Mesodermal cell (in vitro differentiated cells): ENCODE data around the gene SLC12A9.
A peak's percentile ranks its signal among the peaks of the same experiment; 100 is the strongest.

Experiments used
- H3K27ac ChIP-seq: 2 replicates; pipeline ENCODE4 v1.7.0; 2013; ENCODE audit warnings: mild to moderate bottlenecking, low read depth, low read length, moderate library complexity; ENCODE audit not compliant: severe bottlenecking
- H3K36me3 ChIP-seq: 2 replicates; pipeline ENCODE4 v1.7.1; 2013; ENCODE audit warnings: mild to moderate bottlenecking, low read length, moderate library complexity; ENCODE audit not compliant: control insufficient read depth, insufficient read depth
- H3K4me1 ChIP-seq: one replicate; pipeline ENCODE4 v1.7.1; 2013; ENCODE audit warnings: mild to moderate bottlenecking, low read length; ENCODE audit not compliant: insufficient read depth, control insufficient read depth, poor library complexity, severe bottlenecking
- H3K4me3 ChIP-seq: 2 replicates; pipeline ENCODE4 v1.7.0; 2013; ENCODE audit warnings: low read length, control low read depth, mild to moderate bottlenecking; ENCODE audit not compliant: insufficient read depth, poor library complexity, severe bottlenecking; ENCODE audit errors: extremely low read depth
- H3K9me3 ChIP-seq: 2 replicates; pipeline ENCODE4 v1.7.1; 2013; ENCODE audit warnings: mild to moderate bottlenecking, low read length, moderate library complexity; ENCODE audit not compliant: control insufficient read depth
- WGBS, 2 experiments: methylation state at CpG; one replicate each; pipeline ENCODE4 v1.1.5; 2013; ENCODE audit warnings: missing lambda C conversion rate in 2 of 2; ENCODE audit not compliant: insufficient coverage in 2 of 2; 5-methylcytosine and 5-hydroxymethylcytosine counted together

Gene SLC12A9

DNA sequence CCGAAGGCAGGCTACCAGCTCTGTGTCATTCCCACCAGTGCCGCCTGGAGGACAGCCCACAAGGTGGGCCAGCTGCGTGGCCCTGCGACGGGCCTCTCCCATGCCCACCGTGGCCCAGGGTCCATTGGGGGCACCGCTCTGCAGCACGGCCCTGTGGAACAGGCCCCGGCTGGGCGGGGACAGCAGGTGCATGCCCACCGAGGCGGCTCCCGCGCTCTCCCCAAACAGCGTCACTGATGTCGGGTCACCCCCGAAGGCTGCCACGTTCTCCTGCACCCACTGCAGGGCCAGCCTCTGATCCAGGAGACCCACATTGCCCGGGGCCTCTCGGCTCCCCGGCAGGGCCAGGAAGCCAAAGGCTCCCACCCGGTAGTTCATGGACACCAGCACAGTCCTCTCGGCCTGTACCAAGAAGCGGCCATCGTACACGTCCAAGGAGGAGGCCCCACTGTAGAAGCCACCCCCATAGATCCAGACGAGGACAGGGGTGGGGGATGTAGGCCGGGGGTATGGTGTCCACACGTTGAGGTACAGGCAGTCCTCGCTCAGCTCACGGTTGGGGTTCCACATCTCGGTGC is 40.9 kb downstream of the SLC12A9 start:
- Histone ChIP-seq H3K9me3 (no peaks in the 10 kb centered on the region), H3K36me3 (peaks cover 8% of the 10 kb centered on the region), H3K27ac (no peak overlapping the region), H3K4me1 (peaks cover 16% of the 10 kb centered on the region), H3K4me3 (no peak overlapping the region)
- 94 to 95% methylated on average over 27 to 29 of the region's 32 CpGs for WGBS, 2 experiments

DNA sequence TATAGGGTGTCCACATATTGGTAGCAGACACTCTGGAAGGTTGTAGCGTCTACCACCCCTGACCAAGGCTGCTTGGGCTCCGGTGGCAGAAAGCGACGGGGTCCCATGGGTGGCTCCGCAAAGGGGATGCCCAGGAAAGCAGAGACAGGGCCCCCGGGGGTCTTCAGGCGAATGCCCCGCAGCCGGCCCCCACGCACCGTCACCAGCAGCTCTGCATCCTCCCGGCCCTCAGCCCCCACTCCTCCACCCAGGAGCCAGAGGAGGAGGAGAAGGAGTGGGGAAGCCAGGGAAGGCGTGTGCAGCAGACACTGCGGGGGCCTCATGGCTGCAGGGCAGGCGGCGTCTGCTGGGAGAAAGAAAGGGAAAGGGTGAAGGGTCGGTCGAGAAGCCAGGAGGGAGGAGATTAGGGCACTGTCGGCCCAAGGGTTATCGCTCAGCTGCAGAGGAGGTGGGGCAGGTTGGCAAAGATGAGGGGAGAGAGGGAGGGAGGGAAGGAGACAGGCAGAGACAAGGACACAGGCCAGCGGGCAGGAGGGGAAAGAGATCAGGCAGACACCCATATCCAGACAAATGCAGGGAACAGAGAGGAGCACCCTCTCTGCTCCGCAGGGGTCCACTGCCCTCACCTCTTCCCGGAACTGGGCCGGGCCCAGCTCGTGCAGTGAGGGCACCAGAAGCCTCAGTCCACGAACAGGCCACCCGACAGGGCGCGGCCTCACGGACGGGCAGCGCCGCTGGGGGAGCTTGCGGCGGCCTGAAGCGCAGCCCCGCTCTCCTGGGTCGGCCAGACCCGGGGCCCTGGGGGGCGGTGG is 41.6 kb downstream of the SLC12A9 start:
- no peak overlapping the region for H3K27ac ChIP-seq
- H3K9me3 ChIP-seq, result no peaks in the 10 kb centered on the region
- H3K36me3 ChIP-seq, result peaks cover 3% of the 10 kb centered on the region
- H3K4me3 ChIP-seq, result peak overlapping the region; percentile 69
- peaks cover 16% of the 10 kb centered on the region for H3K4me1 ChIP-seq
- WGBS, 2 experiments, result 43 to 53% methylated on average over 31 to 37 of the region's 40 CpGs

DNA sequence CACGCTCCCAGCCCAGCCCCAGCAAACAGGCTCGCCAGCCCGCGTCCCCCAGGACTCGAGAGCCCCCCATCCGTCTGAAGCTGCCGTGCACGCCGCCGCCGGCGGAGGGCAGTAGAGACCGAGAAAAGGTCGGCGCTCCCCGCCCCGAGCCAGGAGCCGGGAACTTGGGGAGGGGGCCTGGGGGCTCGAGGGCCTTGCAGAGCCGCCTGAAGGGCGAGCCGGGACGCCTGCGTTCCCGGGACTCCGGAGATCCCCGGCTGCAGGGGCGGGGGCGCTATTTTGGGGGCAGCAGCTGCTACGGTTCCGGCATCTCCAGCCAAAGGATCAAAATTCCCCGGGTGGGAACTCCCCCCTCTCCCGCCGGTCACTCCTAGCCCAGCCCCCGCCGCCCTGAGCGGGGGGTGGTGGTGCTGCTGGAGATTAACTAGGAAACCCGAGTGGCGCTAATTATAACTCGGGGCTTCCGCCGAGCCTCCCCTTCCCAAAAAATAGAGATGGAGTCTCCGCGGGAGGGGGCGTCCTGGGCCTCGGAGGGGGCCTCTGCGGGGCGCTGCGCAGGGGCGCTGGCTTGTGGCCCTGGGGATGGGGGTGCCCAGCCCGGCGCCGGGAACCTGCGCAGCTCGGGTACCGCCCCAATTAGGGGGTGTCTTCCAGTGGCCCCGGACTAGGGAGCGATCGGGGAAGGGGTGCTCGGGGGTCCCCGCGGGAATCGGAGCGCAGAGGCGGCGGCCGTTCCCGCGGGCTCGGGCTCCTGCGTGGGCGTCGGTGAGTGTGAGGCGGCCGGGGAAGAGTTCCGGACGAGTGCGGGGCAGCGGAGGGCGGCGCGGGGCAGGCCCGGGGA is 42.6 kb downstream of the SLC12A9 start:
- Histone ChIP-seq H3K4me1 (peaks cover 16% of the 10 kb centered on the region), H3K4me3 (peak overlapping the region; percentile 69), H3K36me3 (peaks cover 3% of the 10 kb centered on the region), H3K9me3 (no peaks in the 10 kb centered on the region), H3K27ac (no peak overlapping the region)
- WGBS, 2 experiments, result 0% methylated on average over 51 to 76 of the region's 83 CpGs

DNA sequence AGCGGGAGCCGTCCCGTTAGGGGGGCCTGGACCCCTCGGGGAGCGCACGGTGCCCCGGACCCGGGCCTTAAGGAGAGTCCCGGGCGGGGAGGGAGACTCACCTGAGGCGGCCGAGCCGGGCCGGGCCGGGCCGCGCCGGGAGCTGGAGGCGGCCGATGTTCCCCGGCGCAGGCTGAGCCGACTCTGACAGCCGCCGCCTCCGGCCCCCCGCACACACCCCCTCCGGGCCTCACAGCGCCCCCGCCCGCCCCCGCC is 43.1 kb downstream of the SLC12A9 start, which contains the start of gene ACHE:
Gene ACHE (minus strand): TSS at position 188 of the 255 bp plus-strand sequence. CDS start 1,656 bp downstream, outside the sequence.
- no peak within 1 kb of the TSS for H3K27ac ChIP-seq
- H3K4me3 ChIP-seq, result peak within 1 kb of the TSS; percentile 69
- WGBS, 2 experiments, result 0 to 1% methylated on average over 10 to 18 of the region's 32 CpGs
- no peaks in the 10 kb centered on the region for H3K9me3 ChIP-seq
- H3K36me3 ChIP-seq, result peaks cover 3% of the 10 kb centered on the region
- H3K4me1 ChIP-seq, result peaks cover 12% of the 10 kb centered on the region

DNA sequence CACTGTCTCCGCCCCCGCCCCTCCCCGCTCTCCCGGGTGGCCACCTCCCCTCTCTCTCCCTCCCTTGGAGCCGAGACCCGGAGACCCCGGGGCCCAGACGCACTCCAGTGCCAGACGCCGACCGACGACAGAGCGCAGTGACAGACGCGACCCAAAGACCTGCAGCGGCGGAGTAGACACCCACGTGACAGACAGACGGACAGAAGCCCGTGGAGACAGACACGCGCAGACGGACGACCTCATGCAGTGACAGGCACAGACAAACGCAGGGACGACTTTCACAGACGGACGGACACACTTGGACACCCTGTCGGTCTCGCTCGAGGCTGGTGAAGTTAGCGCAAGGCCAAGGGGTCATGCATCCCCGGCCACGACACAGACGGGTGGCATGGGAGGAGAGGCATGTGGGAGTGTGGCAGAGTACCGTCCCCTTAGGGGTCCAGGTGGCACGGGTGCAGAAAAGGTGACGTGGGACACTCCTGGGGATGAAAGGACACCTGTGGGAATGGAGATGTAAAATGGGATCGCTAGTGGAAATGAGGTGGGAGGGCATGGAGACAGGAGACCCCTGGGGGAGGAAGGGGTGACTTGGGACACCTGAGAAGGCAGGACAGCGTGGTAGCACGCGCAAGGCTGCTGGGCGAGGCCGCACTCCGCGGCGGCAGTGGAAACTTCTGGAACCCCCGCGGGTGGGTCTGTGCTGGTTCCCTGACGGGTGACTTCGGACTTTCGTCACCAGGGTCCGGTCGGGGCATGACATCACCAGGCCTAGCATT is 43.6 kb downstream of the SLC12A9 start:
- peaks cover 11% of the 10 kb centered on the region for H3K4me1 ChIP-seq
- no peak overlapping the region for H3K27ac ChIP-seq
- no peaks in the 10 kb centered on the region for H3K9me3 ChIP-seq
- 5 to 7% methylated on average over 48 to 50 of the region's 54 CpGs for WGBS, 2 experiments
- peak overlapping the region; percentile 69 for H3K4me3 ChIP-seq
- H3K36me3 ChIP-seq, result peaks cover 3% of the 10 kb centered on the region

DNA sequence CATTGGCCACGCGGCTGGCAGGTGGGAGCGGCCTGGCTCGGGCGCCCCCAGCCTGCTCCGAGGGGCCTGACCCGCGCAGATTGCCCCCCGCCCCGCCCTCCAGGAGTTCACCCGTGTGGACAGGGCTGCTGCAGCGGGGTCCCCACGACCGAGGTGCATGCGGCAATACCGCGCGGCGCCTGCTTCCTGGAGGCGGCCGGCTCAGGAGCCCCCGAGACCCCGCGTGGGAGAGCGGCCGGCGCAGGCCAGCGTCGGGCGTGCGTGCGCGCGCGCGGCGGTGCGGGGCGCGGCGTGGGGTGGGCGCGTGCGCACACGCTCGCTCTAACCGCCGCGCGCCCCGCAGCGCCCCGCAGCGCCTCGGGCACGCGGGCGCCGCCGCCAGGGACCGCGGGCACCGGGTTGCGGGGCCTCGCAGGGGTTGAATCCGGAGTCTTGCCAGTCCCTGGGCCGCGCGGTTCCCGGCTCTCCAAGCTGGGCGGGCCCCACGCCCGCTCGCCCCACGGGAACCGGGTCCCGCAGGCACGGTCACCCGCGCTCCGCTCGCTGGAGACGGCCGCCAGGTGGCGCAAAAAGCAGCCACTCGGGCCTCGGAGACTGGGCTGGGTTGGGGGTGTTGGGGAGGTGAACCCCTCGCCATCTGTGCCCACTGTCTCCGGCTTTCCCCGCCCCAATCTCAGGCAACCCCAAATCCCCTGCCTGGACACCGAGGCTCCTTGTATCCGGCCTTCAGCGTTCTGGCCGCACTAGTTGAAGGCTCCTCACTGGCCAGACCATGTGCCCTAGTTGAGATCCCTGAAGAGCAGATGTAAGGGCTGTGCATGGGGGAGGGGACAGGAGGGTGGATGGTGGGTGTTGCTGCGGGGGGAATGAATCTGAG is 44.5 kb downstream of the SLC12A9 start:
- Histone ChIP-seq H3K9me3 (no peaks in the 10 kb centered on the region), H3K4me3 (peak overlapping the region; percentile 69), H3K27ac (no peak overlapping the region), H3K36me3 (peaks cover 3% of the 10 kb centered on the region), H3K4me1 (peaks cover 8% of the 10 kb centered on the region)
- 2 to 5% methylated on average over 65 to 72 of the region's 95 CpGs for WGBS, 2 experiments

DNA sequence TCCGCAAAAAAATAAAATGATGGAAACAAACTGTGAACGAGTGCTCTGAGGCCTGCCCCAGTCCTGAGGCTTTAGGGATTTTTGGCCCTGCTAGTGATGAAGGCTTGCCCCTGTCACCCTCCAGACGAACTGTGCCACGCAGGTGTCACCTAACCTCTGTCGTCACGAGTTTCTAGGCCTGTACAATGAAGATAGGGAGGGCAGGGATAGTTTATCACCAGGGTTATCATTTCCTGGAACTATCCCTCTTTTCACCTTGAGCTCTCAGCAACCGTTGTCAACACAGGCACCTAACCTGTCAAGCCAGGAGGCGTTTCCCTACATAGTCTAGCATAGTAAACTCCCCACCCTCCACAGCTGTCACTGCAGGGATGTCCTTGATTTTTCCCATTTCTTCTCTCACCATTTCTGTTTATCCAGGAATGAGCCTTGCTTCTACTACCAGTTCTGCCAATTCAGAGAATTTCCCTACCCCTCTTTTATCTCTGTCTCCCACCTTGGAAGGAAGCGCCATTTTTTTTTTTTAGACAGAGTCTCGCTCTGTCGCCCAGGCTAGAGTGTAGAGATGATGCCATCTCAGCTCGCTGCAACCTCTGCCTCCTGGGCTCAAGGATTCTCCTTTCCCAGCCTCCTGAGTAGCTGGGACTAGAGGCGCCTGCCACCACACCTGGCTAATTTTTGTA is 45.4 kb downstream of the SLC12A9 start:
- 84 to 91% methylated on average over 6 to 12 of the region's 13 CpGs for WGBS, 2 experiments
- no peak overlapping the region for H3K4me3 ChIP-seq
- no peak overlapping the region for H3K27ac ChIP-seq
- H3K36me3 ChIP-seq, result peaks cover 1% of the 10 kb centered on the region
- no peaks in the 10 kb centered on the region for H3K9me3 ChIP-seq
- H3K4me1 ChIP-seq, result peaks cover 5% of the 10 kb centered on the region

DNA sequence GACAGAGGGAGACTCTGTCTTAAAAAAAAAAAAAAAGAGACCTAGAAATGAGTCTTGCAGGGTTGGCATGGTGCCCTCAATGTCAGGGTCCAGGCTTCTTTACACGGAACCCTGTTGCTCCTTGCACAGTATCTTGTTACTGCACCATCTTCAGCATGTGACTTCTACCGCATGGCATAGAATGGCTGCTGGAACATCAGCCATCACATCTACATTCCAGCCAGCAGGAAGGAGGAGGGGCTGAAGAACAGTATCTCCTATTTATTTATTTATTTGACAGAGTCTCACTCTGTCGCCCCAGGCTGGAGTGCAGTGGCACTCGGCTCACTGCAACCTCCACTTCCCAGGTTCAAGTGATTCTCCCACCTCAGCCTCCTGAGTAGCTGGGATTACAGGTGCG is 46.9 kb downstream of the SLC12A9 start:
- peaks cover 5% of the 10 kb centered on the region for H3K4me1 ChIP-seq
- H3K36me3 ChIP-seq, result no peaks in the 10 kb centered on the region
- no peak overlapping the region for H3K4me3 ChIP-seq
- no peaks in the 10 kb centered on the region for H3K9me3 ChIP-seq
- no peak overlapping the region for H3K27ac ChIP-seq
- 94 to 100% methylated on average over 1 to 3 of the region's 5 CpGs for WGBS, 2 experiments

DNA sequence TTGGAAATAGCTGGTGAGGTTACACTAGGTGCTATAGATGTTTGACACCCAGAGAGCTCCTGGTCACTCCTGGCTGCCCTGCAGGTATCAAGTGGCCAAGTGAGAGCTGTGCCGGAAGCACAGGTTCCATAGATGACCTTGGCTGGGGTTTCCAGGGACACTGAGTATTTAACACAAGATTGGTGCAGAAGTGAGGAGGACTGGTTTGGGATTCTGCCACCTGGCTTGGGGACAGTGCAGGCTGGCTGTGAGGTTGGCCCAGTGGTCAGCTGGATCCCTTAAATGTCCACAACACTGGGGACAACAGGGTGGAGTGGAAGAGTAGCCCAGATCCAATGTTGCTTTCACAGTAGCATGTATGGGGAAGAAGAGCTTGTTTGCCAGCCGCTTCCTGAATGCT is 48.5 kb downstream of the SLC12A9 start:
- H3K4me3 ChIP-seq, result no peak overlapping the region
- no peaks in the 10 kb centered on the region for H3K36me3 ChIP-seq
- H3K9me3 ChIP-seq, result no peaks in the 10 kb centered on the region
- peaks cover 4% of the 10 kb centered on the region for H3K4me1 ChIP-seq
- no peak overlapping the region for H3K27ac ChIP-seq
- 100% methylated on average over 1 of the region's 2 CpGs for WGBS, 2 experiments
